ENCODE results near the gene MAD1L1. TPM values are rescaled to one million over a fixed set of nuclear protein-coding genes. Genes with fewer than 3 reads are reported as not detected.

Gene MAD1L1
- polyA plus RNA-seq, 4 donors, result 12.3 to 21.7 (median 18.1) TPM

GRCh38 chr7:2075811-2076210, 156.9 kb downstream of the MAD1L1 start:
- no peak for DNase-seq
- no peak for FAIRE-seq
- Histone ChIP-seq H3K36me3 (ENCODE audit: control insufficient read depth in 3 of 3, insufficient read depth in 2 of 3, low read depth in 1 of 3, low read length in 3 of 3) (peaks cover 0 to 31% (median 2%) of the 10 kb centered on the region in 3 donors), H3K27me3 (ENCODE audit: control insufficient read depth in 3 of 3, insufficient read depth in 3 of 3, low read length in 3 of 3) (no peaks in the 10 kb centered on the region), H3K27ac (ENCODE audit: low read depth in 1 of 3, low read length in 2 of 3) (no peak overlapping the region), H3K4me3 (ENCODE audit: low read depth in 1 of 3, low read length in 3 of 3) (no peak overlapping the region), H3K4me1 (ENCODE audit: control insufficient read depth in 3 of 3, insufficient read depth in 2 of 3, low read depth in 1 of 3, low read length in 2 of 3) (peaks cover 0 to 2% (median 0%) of the 10 kb centered on the region in 3 donors), H3K9me3 (ENCODE audit: control insufficient read depth in 2 of 2, insufficient read depth in 1 of 2, low read depth in 1 of 2, low read length in 1 of 2) (no peaks in the 10 kb centered on the region)
- 94 to 98% (median 95%) methylated on average over 17 of the region's 17 CpGs for WGBS, 3 donors

GRCh38 chr7:2074691-2075090, 158.1 kb downstream of the MAD1L1 start:
- Histone ChIP-seq H3K36me3 (ENCODE audit: control insufficient read depth in 3 of 3, insufficient read depth in 2 of 3, low read depth in 1 of 3, low read length in 3 of 3) (peaks cover 0 to 33% (median 2%) of the 10 kb centered on the region in 3 donors), H3K9me3 (ENCODE audit: control insufficient read depth in 2 of 2, insufficient read depth in 1 of 2, low read depth in 1 of 2, low read length in 1 of 2) (no peaks in the 10 kb centered on the region), H3K27me3 (ENCODE audit: control insufficient read depth in 3 of 3, insufficient read depth in 3 of 3, low read length in 3 of 3) (no peaks in the 10 kb centered on the region), H3K4me3 (ENCODE audit: low read depth in 1 of 3, low read length in 3 of 3) (no peak overlapping the region), H3K27ac (ENCODE audit: low read depth in 1 of 3, low read length in 2 of 3) (no peak overlapping the region), H3K4me1 (ENCODE audit: control insufficient read depth in 3 of 3, insufficient read depth in 2 of 3, low read depth in 1 of 3, low read length in 2 of 3) (no peaks in the 10 kb centered on the region)
- DNase-seq (no peak), FAIRE-seq (no peak)
- 81 to 90% (median 85%) methylated on average over 17 of the region's 17 CpGs for WGBS, 3 donors

DNA sequence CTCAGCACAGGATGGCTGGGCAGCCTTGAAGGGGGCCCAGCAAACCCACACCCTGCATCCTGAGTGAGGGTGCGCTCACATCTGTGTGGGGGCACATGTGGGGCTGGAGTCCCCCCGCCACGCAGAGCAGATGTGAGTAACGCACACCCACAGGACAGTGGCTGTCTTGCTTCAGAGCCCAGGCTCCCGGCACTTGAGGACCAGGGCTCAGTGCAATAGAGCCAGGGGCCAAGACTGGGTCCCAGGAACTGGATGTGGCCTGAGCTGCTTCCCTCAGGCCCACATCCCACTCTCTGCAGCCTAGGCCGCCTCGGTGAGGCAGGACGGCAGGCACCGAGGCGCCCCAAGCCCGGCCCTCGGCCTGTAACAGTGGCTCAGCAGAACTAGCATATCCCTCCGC, 159.9 kb downstream of the MAD1L1 start:
- H3K9me3 ChIP-seq (ENCODE audit: control insufficient read depth in 2 of 2, insufficient read depth in 1 of 2, low read depth in 1 of 2, low read length in 1 of 2), result no peaks in the 10 kb centered on the region
- 82 to 97% (median 92%) methylated on average over 13 of the region's 13 CpGs for WGBS, 3 donors
- no peaks in the 10 kb centered on the region for H3K27me3 ChIP-seq (ENCODE audit: control insufficient read depth in 3 of 3, insufficient read depth in 3 of 3, low read length in 3 of 3)
- FAIRE-seq, result no peak
- peaks cover 0 to 43% (median 2%) of the 10 kb centered on the region in 3 donors for H3K36me3 ChIP-seq (ENCODE audit: control insufficient read depth in 3 of 3, insufficient read depth in 2 of 3, low read depth in 1 of 3, low read length in 3 of 3)
- no peaks in the 10 kb centered on the region for H3K4me1 ChIP-seq (ENCODE audit: control insufficient read depth in 3 of 3, insufficient read depth in 2 of 3, low read depth in 1 of 3, low read length in 2 of 3)
- no peak for DNase-seq
- H3K4me3 ChIP-seq (ENCODE audit: low read depth in 1 of 3, low read length in 3 of 3), result no peak overlapping the region
- H3K27ac ChIP-seq (ENCODE audit: low read depth in 1 of 3, low read length in 2 of 3), result no peak overlapping the region

DNA sequence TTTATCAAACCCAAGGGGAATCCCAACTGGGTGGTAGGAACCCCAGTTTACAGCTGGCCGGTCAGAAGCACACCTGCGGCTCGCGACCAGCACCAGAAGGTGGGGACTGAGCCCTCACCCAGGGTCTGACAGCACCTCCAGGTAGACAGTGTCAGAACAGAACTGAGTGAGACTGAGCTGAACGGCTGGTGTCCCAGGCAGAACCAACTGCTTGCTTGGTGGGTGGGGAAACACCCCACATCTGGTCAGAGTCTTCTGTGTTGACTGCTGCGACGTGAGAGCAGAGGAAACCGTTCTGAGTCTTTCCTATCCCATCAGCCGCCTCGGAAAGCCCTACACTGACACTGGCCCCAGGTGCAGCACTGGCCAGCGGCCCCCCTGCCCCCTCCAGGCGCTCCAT, 160.7 kb downstream of the MAD1L1 start:
- peaks cover 0 to 44% (median 7%) of the 10 kb centered on the region in 3 donors for H3K36me3 ChIP-seq (ENCODE audit: control insufficient read depth in 3 of 3, insufficient read depth in 2 of 3, low read depth in 1 of 3, low read length in 3 of 3)
- 75 to 94% (median 85%) methylated on average over 12 of the region's 12 CpGs for WGBS, 3 donors
- FAIRE-seq, result no peak

DNA sequence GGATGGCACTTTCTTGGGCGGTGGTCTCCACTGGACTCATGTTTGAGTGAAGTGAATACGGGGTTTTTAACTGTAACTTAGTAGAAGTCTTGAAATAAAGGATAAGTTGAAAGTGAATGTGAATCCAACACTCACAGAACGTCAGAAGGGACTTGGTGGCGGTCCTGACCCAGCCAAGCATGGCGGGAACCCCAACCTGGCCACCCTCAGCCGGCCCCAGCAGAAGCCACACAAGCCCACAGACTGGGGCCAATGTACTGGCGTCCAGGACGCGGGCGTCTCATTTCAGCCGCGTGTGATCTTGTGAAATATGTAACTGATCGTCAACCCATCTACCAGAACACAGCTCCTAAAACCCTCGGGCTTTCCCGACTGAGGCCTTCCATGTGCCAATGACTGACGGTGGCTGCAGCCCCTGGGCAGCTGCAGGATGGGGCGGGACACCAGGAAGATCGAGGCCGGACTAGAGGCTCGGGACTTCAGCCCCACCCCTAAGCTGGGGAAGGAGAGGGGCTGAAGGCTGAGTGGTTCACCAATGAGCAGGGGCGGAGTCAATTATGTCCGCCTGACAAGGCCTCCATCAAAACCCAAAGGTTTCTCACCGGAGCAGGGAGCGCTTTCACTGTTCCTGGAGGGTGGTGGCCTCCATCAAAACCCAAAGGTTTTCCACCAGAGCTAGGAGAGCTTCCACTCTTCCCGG, 161.5 kb downstream of the MAD1L1 start:
- FAIRE-seq, result no peak
- H3K4me1 ChIP-seq (ENCODE audit: control insufficient read depth in 3 of 3, insufficient read depth in 2 of 3, low read depth in 1 of 3, low read length in 2 of 3), result no peaks in the 10 kb centered on the region
- no peaks in the 10 kb centered on the region for H3K27me3 ChIP-seq (ENCODE audit: control insufficient read depth in 3 of 3, insufficient read depth in 3 of 3, low read length in 3 of 3)
- no peak overlapping the region for H3K27ac ChIP-seq (ENCODE audit: low read depth in 1 of 3, low read length in 2 of 3)
- H3K9me3 ChIP-seq (ENCODE audit: control insufficient read depth in 2 of 2, insufficient read depth in 1 of 2, low read depth in 1 of 2, low read length in 1 of 2), result no peaks in the 10 kb centered on the region
- 90 to 94% (median 92%) methylated on average over 24 to 25 of the region's 25 CpGs for WGBS, 3 donors
- H3K4me3 ChIP-seq (ENCODE audit: low read depth in 1 of 3, low read length in 3 of 3), result no peak overlapping the region
- DNase-seq, result no peak
- peaks cover 0 to 43% (median 7%) of the 10 kb centered on the region in 3 donors for H3K36me3 ChIP-seq (ENCODE audit: control insufficient read depth in 3 of 3, insufficient read depth in 2 of 3, low read depth in 1 of 3, low read length in 3 of 3)

More for the DNA sequence above, 160.7 kb downstream of the MAD1L1 start:
- H3K27me3 ChIP-seq (ENCODE audit: control insufficient read depth in 3 of 3, insufficient read depth in 3 of 3, low read length in 3 of 3), result no peaks in the 10 kb centered on the region
- H3K4me3 ChIP-seq (ENCODE audit: low read depth in 1 of 3, low read length in 3 of 3), result no peak overlapping the region
- DNase-seq, result no peak
- no peak overlapping the region for H3K27ac ChIP-seq (ENCODE audit: low read depth in 1 of 3, low read length in 2 of 3)
- no peaks in the 10 kb centered on the region for H3K4me1 ChIP-seq (ENCODE audit: control insufficient read depth in 3 of 3, insufficient read depth in 2 of 3, low read depth in 1 of 3, low read length in 2 of 3)
- H3K9me3 ChIP-seq (ENCODE audit: control insufficient read depth in 2 of 2, insufficient read depth in 1 of 2, low read depth in 1 of 2, low read length in 1 of 2), result no peaks in the 10 kb centered on the region

DNA sequence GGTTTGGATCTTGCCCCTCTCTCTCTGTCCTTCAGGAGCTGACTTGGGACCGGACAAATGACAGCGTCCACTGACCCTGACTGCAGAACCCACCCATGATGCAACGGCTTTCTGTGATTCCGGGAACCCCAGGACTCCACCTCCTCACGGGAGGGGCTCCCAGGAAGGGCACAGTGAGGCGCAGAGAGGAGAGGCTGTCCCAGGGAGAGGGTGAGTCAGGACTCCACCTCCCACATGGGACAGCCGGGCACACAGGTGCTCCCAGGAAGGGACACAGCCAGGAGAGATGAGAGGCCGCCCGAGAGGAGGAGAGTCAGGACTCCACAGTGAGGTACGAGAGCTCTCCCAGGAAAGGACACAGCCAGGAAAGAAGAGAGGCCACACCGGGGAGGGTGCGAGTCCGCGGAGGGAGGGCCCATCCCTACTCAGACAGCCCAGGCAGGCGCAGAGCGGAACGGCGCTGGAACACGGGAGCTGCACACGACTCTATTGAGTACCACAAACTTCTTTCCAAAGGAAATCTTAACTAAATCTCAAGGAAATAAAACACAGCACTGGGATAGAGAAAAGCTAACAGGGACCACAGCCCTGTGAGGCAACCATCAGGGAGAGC, 162.5 kb downstream of the MAD1L1 start:
- Histone ChIP-seq H3K27ac (ENCODE audit: low read depth in 1 of 3, low read length in 2 of 3) (no peak overlapping the region), H3K9me3 (ENCODE audit: control insufficient read depth in 2 of 2, insufficient read depth in 1 of 2, low read depth in 1 of 2, low read length in 1 of 2) (no peaks in the 10 kb centered on the region), H3K4me1 (ENCODE audit: control insufficient read depth in 3 of 3, insufficient read depth in 2 of 3, low read depth in 1 of 3, low read length in 2 of 3) (no peaks in the 10 kb centered on the region), H3K36me3 (ENCODE audit: control insufficient read depth in 3 of 3, insufficient read depth in 2 of 3, low read depth in 1 of 3, low read length in 3 of 3) (peaks cover 0 to 45% (median 7%) of the 10 kb centered on the region in 3 donors), H3K27me3 (ENCODE audit: control insufficient read depth in 3 of 3, insufficient read depth in 3 of 3, low read length in 3 of 3) (no peaks in the 10 kb centered on the region), H3K4me3 (ENCODE audit: low read depth in 1 of 3, low read length in 3 of 3) (no peak overlapping the region)
- DNase-seq (no peak), FAIRE-seq (no peak)
- WGBS, 3 donors, result 83 to 88% (median 86%) methylated on average over 20 of the region's 20 CpGs

DNA sequence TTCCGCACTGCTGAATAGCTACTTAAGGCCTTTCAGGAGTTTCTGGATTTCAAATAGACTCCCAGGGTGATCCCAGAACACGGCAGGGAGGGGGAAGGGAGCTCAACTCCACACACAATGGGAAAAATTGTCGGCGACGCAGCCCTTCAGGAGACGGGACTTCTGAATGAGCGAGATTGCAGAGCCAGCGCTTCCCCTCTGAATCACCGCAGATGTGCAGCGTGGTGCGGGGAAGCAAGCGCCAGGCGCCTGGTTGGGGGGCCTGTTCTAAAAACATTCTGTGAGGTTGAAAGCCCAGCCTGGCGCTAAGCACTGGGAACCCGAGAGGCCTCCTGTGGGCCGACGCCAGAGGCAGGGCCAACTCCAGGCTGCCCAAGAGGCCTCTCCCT, 163.3 kb downstream of the MAD1L1 start:
- Histone ChIP-seq H3K27me3 (ENCODE audit: control insufficient read depth in 3 of 3, insufficient read depth in 3 of 3, low read length in 3 of 3) (no peaks in the 10 kb centered on the region), H3K4me3 (ENCODE audit: low read depth in 1 of 3, low read length in 3 of 3) (no peak overlapping the region), H3K27ac (ENCODE audit: low read depth in 1 of 3, low read length in 2 of 3) (no peak overlapping the region), H3K4me1 (ENCODE audit: control insufficient read depth in 3 of 3, insufficient read depth in 2 of 3, low read depth in 1 of 3, low read length in 2 of 3) (no peaks in the 10 kb centered on the region), H3K9me3 (ENCODE audit: control insufficient read depth in 2 of 2, insufficient read depth in 1 of 2, low read depth in 1 of 2, low read length in 1 of 2) (no peaks in the 10 kb centered on the region), H3K36me3 (ENCODE audit: control insufficient read depth in 3 of 3, insufficient read depth in 2 of 3, low read depth in 1 of 3, low read length in 3 of 3) (peaks cover 0 to 50% (median 7%) of the 10 kb centered on the region in 3 donors)
- 80 to 94% (median 92%) methylated on average over 17 of the region's 17 CpGs for WGBS, 3 donors
- no peak for FAIRE-seq
- no peak for DNase-seq

- FAIRE-seq, result no peak
- H3K4me3 ChIP-seq (ENCODE audit: low read depth in 1 of 3, low read length in 3 of 3), result no peak overlapping the region
- no peak for DNase-seq
- peaks cover 0 to 52% (median 7%) of the 10 kb centered on the region in 3 donors for H3K36me3 ChIP-seq (ENCODE audit: control insufficient read depth in 3 of 3, insufficient read depth in 2 of 3, low read depth in 1 of 3, low read length in 3 of 3)
- H3K27ac ChIP-seq (ENCODE audit: low read depth in 1 of 3, low read length in 2 of 3), result no peak overlapping the region
- H3K9me3 ChIP-seq (ENCODE audit: control insufficient read depth in 2 of 2, insufficient read depth in 1 of 2, low read depth in 1 of 2, low read length in 1 of 2), result no peaks in the 10 kb centered on the region
- WGBS, 3 donors, result 84 to 91% (median 90%) methylated on average over 23 of the region's 23 CpGs
- H3K27me3 ChIP-seq (ENCODE audit: control insufficient read depth in 3 of 3, insufficient read depth in 3 of 3, low read length in 3 of 3), result no peaks in the 10 kb centered on the region
- no peaks in the 10 kb centered on the region for H3K4me1 ChIP-seq (ENCODE audit: control insufficient read depth in 3 of 3, insufficient read depth in 2 of 3, low read depth in 1 of 3, low read length in 2 of 3)
Observed at GRCh38 chr7:2068693-2069471, 163.9 kb downstream of the MAD1L1 start.
